ENCODE results near the gene AFF3. TPM values are rescaled to one million over a fixed set of nuclear protein-coding genes. Genes with fewer than 3 reads are reported as not detected.

Gene AFF3
- polyA plus RNA-seq, 3 donors: 13.5 to 25.5 (median 18.3) TPM

- no peak for DNase-seq
Measured at GRCh38 chr2:99638791-99639190, 503.6 kb downstream of the AFF3 start.

- no peak for DNase-seq
Measured at GRCh38 chr2:99637159-99637697, 505.2 kb downstream of the AFF3 start.

- peak; percentile 79 for DNase-seq
Measured at GRCh38 chr2:99636144-99637034, 506.0 kb downstream of the AFF3 start.

GRCh38 chr2:99635710-99636109 lies 506.7 kb downstream of the AFF3 start:
- no peak for DNase-seq

- no peak for DNase-seq
Measured at GRCh38 chr2:99634234-99634633, 508.2 kb downstream of the AFF3 start.

- DNase-seq: no peak
Measured at GRCh38 chr2:99631700-99632099, 510.7 kb downstream of the AFF3 start.

- DNase-seq: no peak
Measured at GRCh38 chr2:99629320-99629719, 513.1 kb downstream of the AFF3 start.

- no peak for DNase-seq
Measured at GRCh38 chr2:99626158-99626557, 516.2 kb downstream of the AFF3 start.

- DNase-seq: no peak
Measured at GRCh38 chr2:99624677-99625076, 517.7 kb downstream of the AFF3 start.

- no peak for DNase-seq
Measured at GRCh38 chr2:99623613-99624012, 518.8 kb downstream of the AFF3 start.

- DNase-seq: no peak
Measured at GRCh38 chr2:99623035-99623434, 519.4 kb downstream of the AFF3 start.

- DNase-seq: no peak
Measured at GRCh38 chr2:99622534-99622933, 519.9 kb downstream of the AFF3 start.

- no peak for DNase-seq
Measured at GRCh38 chr2:99621774-99622173, 520.6 kb downstream of the AFF3 start.

- no peak for DNase-seq
Measured at GRCh38 chr2:99621106-99621505, 521.3 kb downstream of the AFF3 start.

- DNase-seq: no peak
Measured at GRCh38 chr2:99619151-99619550, 523.2 kb downstream of the AFF3 start.

- DNase-seq: no peak
Measured at GRCh38 chr2:99618579-99619097, 523.8 kb downstream of the AFF3 start.

- DNase-seq: no peak
Measured at GRCh38 chr2:99617811-99618210, 524.6 kb downstream of the AFF3 start.

- no peak for DNase-seq
Measured at GRCh38 chr2:99615247-99615771, 527.1 kb downstream of the AFF3 start.

GRCh38 chr2:99613980-99614379 lies 528.4 kb downstream of the AFF3 start:
- peak; percentile 86 for DNase-seq

GRCh38 chr2:99611786-99612185 lies 530.6 kb downstream of the AFF3 start:
- no peak for DNase-seq

GRCh38 chr2:99611034-99611433 lies 531.4 kb downstream of the AFF3 start:
- no peak for DNase-seq

GRCh38 chr2:99609851-99610381 lies 532.5 kb downstream of the AFF3 start:
- no peak for DNase-seq

- no peak for DNase-seq
Measured at GRCh38 chr2:99608861-99609260, 533.5 kb downstream of the AFF3 start.
